GM12891 (cell line): ENCODE measurements around the gene CDH22.

Source experiments
- POLR2A ChIP-seq: IDR thresholded peaks from 2 replicates; pipeline ENCODE4 v1.6.1; 2011; ENCODE audit warnings: low read depth, low read length, control low read depth
- POLR2AphosphoS5 ChIP-seq: IDR thresholded peaks from 2 replicates; pipeline ENCODE4 v1.6.1; 2011; ENCODE audit warnings: low read depth, low read length, control low read depth
- POU2F2 ChIP-seq: IDR thresholded peaks from 2 replicates; pipeline ENCODE4 v1.6.1; 2011; ENCODE audit warnings: low read depth, mild to moderate bottlenecking, control low read depth, low read length, moderate library complexity
- TAF1 ChIP-seq: IDR thresholded peaks from 2 replicates; pipeline ENCODE4 v1.6.1; 2011; ENCODE audit warnings: low read depth, low read length, control low read depth

DNA sequence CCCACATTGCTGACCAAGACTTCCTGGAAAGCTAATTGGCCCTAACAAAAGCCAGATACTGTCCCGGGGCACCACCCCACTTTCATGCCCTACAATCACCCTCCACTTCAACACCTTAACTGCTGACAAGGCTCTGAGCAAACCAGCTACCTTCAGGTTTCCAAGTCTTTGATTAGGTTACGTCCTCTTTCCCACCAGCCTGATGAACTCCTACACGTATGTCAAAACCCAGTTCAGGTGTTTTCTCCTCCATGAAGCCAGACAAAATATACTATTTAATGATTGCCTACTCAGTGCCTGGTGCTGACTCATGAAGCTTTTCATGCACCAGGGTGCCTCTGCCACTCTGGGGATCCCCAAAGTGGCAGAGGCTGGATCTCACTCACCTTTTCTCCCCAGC, 58.6 kb downstream of the CDH22 start:
- TF ChIP-seq POLR2AphosphoS5: no peak
- no peak for TF ChIP-seq TAF1
- no peak for TF ChIP-seq POLR2A
- TF ChIP-seq POU2F2: no peak
